ENCODE measurements around the gene BANP.
"Not testable (repeated sequence)": the region's sequence is repeated elsewhere in the genome, so short reads cannot be mapped to it uniquely, and the experiment has no call there.

The BANP gene

DNA sequence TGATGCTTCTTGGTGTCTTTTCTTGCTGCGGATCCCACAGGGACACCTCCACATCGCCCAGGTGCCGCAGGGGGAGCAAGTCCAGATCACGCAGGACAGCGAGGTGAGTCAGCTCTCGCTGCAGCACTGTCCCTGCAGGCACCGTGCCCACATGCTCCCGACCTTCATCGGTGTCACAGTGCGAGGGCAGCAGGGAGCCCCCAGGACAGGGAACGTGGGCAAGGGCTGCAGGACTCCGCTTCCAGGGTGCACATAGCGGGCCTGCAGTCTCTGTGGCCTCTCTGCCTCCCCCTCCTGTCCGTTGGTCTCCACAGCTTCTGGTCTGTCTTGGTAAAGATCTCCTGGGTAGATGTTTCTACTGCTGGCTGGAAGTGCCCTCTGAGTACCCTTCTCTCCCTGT lies 84.1 kb downstream of the BANP start:
- TF ChIP-seq HOXA7 (CRISPR knock-in tag; IDR thresholded peaks at IDR 0.05; ENCODE audit: borderline replicate concordance) (no peak), ZNF23 (tag by site-specific recombination; IDR thresholded peaks at IDR 0.05; ENCODE audit: borderline replicate concordance) (no peak), ZNF404 (tag by site-specific recombination; IDR thresholded peaks at IDR 0.05) (no peak)
- TF ChIP-seq, protein P1, sequence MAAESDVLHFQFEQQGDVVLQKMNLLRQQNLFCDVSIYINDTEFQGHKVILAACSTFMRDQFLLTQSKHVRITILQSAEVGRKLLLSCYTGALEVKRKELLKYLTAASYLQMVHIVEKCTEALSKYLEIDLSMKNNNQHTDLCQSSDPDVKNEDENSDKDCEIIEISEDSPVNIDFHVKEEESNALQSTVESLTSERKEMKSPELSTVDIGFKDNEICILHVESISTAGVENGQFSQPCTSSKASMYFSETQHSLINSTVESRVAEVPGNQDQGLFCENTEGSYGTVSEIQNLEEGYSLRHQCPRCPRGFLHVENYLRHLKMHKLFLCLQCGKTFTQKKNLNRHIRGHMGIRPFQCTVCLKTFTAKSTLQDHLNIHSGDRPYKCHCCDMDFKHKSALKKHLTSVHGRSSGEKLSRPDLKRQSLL (tag by site-specific recombination; IDR thresholded peaks at IDR 0.05), result no peak
- TF ChIP-seq, protein P2, sequence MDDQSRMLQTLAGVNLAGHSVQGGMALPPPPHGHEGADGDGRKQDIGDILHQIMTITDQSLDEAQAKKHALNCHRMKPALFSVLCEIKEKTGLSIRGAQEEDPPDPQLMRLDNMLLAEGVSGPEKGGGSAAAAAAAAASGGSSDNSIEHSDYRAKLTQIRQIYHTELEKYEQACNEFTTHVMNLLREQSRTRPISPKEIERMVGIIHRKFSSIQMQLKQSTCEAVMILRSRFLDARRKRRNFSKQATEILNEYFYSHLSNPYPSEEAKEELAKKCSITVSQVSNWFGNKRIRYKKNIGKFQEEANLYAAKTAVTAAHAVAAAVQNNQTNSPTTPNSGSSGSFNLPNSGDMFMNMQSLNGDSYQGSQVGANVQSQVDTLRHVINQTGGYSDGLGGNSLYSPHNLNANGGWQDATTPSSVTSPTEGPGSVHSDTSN (CRISPR knock-in tag; IDR thresholded peaks at IDR 0.05), result no peak
- TF ChIP-seq, protein P3, sequence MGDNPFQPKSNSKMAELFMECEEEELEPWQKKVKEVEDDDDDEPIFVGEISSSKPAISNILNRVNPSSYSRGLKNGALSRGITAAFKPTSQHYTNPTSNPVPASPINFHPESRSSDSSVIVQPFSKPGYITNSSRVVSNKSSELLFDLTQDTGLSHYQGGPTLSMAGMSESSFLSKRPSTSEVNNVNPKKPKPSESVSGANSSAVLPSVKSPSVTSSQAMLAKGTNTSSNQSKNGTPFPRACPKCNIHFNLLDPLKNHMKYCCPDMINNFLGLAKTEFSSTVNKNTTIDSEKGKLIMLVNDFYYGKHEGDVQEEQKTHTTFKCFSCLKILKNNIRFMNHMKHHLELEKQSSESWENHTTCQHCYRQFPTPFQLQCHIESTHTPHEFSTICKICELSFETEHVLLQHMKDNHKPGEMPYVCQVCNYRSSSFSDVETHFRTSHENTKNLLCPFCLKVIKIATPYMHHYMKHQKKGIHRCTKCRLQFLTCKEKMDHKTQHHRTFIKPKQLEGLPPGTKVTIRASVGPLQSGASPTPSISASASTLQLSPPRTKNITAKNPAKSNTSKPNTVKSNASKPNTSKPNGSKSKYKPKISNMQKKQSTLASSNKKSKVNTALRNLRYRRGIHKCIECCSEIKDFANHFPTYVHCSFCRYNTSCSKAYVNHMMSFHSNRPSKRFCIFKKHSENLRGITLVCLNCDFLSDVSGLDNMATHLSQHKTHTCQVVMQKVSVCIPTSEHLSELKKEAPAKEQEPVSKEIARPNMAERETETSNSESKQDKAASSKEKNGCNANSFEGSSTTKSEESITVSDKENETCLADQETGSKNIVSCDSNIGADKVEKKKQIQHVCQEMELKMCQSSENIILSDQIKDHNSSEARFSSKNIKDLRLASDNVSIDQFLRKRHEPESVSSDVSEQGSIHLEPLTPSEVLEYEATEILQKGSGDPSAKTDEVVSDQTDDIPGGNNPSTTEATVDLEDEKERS (tag by site-specific recombination; IDR thresholded peaks at IDR 0.05), result no peak

DNA sequence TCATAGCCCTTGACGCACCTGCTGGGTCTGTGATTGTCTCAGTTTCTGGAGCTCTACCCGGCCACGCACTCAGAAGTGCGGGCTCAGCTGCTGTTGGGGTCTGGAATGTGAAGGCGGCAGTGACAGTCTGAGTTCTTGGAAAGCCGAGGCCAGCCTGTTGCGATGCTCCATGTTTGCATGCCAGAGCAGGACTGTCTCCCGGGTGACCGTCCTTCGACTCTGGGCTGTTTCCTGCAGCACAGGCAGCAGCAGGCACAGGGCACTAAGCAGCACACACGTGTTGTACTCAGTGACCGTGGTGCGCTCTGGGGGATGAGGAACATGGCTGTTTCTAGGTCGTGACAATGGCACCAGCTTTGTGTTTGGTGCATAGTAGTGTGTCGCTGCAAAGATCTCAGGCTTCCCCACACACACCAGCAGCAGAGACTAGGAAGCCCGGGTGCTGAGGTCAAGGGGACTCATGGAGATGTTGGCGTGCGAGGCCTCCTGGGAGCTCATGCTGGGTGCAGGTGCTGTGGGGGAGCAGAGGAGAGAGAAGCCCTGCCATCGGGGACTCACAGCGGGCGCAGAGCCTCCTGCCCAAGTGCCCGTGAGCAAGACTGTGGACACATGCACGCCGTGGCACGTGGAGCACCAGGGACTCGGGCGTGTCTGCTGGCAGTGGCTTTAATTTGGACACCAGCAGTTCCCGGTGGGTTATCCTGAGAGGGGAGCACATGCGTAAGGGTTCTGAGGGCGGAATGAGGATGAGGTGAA lies 84.8 kb downstream of the BANP start:
- H3K27ac ChIP-seq (ENCODE audit: extremely low read depth, low read depth, low read length); CTCF ChIA-PET; H3K4me1 ChIP-seq (ENCODE audit: control insufficient read depth, insufficient read depth, low read length); POLR2A ChIA-PET; H3K9me3 ChIP-seq (ENCODE audit: control insufficient read depth, insufficient read depth, low read depth, low read length); H3K4me3 ChIP-seq (ENCODE audit: low read depth, low read length): not testable (repeated sequence)
- peaks cover 0 to 37% of the 10 kb centered on the region in 2 experiments; a peak in 1 of 3 replicates for H3K36me3 ChIP-seq (ENCODE audit: control insufficient read depth in 2 of 2, insufficient read depth in 1 of 2, low read length in 2 of 2)

More for the DNA sequence above, 84.1 kb downstream of the BANP start:
- ChIA-PET CTCF (no interaction called here), POLR2A (no interaction called here)
- no peak overlapping the region for H3K4me3 ChIP-seq (ENCODE audit: low read depth, low read length)
- no peaks in the 10 kb centered on the region for H3K4me1 ChIP-seq (ENCODE audit: control insufficient read depth, insufficient read depth, low read length)
- no peaks in the 10 kb centered on the region for H3K9me3 ChIP-seq (ENCODE audit: control insufficient read depth, insufficient read depth, low read depth, low read length)
- peaks cover 0 to 37% of the 10 kb centered on the region in 2 experiments; a peak in 1 of 3 replicates for H3K36me3 ChIP-seq (ENCODE audit: control insufficient read depth in 2 of 2, insufficient read depth in 1 of 2, low read length in 2 of 2)
- H3K27ac ChIP-seq (ENCODE audit: extremely low read depth, low read depth, low read length), result no peak overlapping the region

DNA sequence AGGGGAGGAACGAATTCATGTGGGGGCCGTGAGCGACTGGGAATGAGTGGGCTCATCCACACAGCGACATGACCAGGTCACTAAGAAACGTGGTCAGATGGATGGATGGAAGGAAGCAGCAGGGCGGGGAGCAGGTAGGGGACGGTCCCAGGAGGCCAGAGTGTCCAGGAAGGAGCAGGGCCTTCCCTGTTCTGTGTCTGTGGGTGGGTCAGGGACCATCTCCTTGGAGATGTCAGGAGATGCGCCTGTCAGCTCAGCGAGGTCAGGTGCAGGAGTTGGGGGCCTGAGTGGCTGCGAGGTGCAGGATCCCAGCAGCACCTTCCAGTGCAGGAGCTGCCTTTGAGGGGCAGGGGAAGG lies 85.4 kb downstream of the BANP start:
- H3K27ac ChIP-seq (ENCODE audit: extremely low read depth, low read depth, low read length); POLR2A ChIA-PET; CTCF ChIA-PET; H3K4me3 ChIP-seq (ENCODE audit: low read depth, low read length); H3K4me1 ChIP-seq (ENCODE audit: control insufficient read depth, insufficient read depth, low read length); H3K9me3 ChIP-seq (ENCODE audit: control insufficient read depth, insufficient read depth, low read depth, low read length): not testable (repeated sequence)
- H3K36me3 ChIP-seq (ENCODE audit: control insufficient read depth in 2 of 2, insufficient read depth in 1 of 2, low read length in 2 of 2), result peaks cover 0 to 37% of the 10 kb centered on the region in 2 experiments; a peak in 1 of 3 replicates

DNA sequence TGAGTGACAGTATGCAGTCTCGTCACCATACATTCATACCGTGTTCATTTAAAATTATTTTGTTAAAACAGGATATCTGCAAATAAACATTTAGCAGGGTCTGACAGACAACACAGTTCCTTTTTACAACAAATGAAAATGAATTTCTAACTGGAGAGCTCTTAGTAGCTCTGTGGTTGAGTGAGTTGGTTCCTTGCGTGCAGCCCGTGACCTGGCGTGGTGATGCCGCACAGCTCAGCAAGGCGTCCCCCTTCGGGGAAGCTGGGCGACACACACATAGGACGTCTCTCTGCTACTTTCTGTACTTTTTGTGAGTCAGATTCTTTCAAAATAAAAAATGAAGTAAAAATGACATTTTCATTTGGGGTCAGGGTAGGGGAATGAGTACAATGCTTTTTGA lies 86.1 kb downstream of the BANP start:
- CTCF ChIA-PET; POLR2A ChIA-PET; H3K9me3 ChIP-seq (ENCODE audit: control insufficient read depth, insufficient read depth, low read depth, low read length); H3K27ac ChIP-seq (ENCODE audit: extremely low read depth, low read depth, low read length); H3K4me3 ChIP-seq (ENCODE audit: low read depth, low read length); H3K4me1 ChIP-seq (ENCODE audit: control insufficient read depth, insufficient read depth, low read length): not testable (repeated sequence)
- H3K36me3 ChIP-seq (ENCODE audit: control insufficient read depth in 2 of 2, insufficient read depth in 1 of 2, low read length in 2 of 2), result peaks cover 0 to 37% of the 10 kb centered on the region in 2 experiments; a peak in 1 of 3 replicates

DNA sequence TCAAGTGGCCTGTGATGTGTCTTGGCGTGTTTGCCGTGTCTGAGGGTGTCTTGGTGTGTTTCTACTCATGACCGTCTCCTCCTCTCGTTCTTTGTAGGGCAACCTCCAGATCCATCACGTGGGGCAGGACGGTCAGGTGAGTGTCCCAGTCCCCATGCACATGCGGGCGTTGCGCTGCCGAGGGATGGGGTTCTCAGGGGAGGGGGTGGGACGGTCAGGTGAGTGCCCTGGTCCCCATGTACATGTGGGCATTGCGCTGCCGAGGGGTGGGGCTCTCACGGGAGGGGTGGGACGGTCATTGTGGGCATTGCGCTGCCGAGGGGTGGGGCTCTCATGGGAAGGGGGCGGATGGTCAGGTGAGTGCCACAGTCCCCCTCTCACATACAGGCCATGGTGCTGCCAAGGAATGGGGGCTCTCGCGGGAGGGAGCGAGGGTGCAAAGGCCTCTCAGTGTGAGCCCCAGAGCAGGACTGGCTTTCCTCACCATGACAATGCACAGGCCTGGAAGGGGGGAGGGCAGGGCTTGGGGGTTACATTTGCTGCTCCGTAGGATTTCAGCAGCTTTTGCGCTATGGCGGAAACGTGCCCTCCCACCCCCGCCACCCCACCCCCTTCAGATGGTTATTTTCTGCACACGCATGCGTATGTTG lies 86.8 kb downstream of the BANP start:
- H3K4me3 ChIP-seq (ENCODE audit: low read depth, low read length); POLR2A ChIA-PET; H3K4me1 ChIP-seq (ENCODE audit: control insufficient read depth, insufficient read depth, low read length); H3K9me3 ChIP-seq (ENCODE audit: control insufficient read depth, insufficient read depth, low read depth, low read length); H3K27ac ChIP-seq (ENCODE audit: extremely low read depth, low read depth, low read length); CTCF ChIA-PET: not testable (repeated sequence)
- H3K36me3 ChIP-seq (ENCODE audit: control insufficient read depth in 2 of 2, insufficient read depth in 1 of 2, low read length in 2 of 2), result peaks cover 0 to 34% of the 10 kb centered on the region in 2 experiments; a peak in 1 of 3 replicates

DNA sequence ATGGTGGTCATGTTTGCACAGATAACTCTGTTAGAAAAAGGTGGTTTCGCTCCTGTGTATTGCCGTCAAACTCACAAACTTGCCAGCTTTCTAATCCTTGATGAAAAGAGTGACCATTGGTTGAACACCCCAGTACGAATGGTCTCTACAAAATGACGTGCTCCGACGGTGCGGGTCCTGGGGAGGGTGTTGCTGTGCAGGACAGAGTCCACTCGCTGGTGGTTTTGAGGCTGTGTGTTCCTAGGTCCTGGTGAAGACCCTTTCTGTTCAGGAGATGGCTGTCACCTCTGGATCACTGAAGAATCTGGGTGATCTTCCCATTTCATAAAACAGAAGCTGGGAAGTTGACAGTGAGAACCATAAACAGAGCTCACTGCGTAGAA lies 87.3 kb downstream of the BANP start:
- POLR2A ChIA-PET; H3K4me1 ChIP-seq (ENCODE audit: control insufficient read depth, insufficient read depth, low read length); H3K9me3 ChIP-seq (ENCODE audit: control insufficient read depth, insufficient read depth, low read depth, low read length); CTCF ChIA-PET; H3K27ac ChIP-seq (ENCODE audit: extremely low read depth, low read depth, low read length); H3K4me3 ChIP-seq (ENCODE audit: low read depth, low read length): not testable (repeated sequence)
- H3K36me3 ChIP-seq (ENCODE audit: control insufficient read depth in 2 of 2, insufficient read depth in 1 of 2, low read length in 2 of 2), result peaks cover 0 to 29% of the 10 kb centered on the region in 2 experiments; a peak in 1 of 3 replicates
